HEK293 (cell line): ENCODE data around the gene PCGF1.

Experiments used
- CTCF ChIA-PET: fragments of 350-600 bp; formaldehyde crosslinking; extraction: SDS; loops from one replicate; lab custom pipeline; 2021; ENCODE audit warnings: antibody characterized with exemption; lab: Yijun Ruan, JAX
- POLR2A ChIA-PET: fragments of 300-600 bp; formaldehyde crosslinking; extraction: SDS; loops from one replicate; lab custom pipeline; 2020; ENCODE audit warnings: antibody characterized with exemption, inconsistent platforms; lab: Yijun Ruan, JAX
- H3K27ac ChIP-seq: fragments of 200-500 bp; sonication (Bioruptor generic); 2 replicates; pipeline ENCODE4 v1.5.1; 2014; ENCODE audit warnings: low read depth, low read length, control low read depth, inconsistent platforms; ENCODE audit errors: extremely low read depth
- H3K36me3 ChIP-seq, 2 experiments: fragments of 200-500 bp in 1 of 2; sonication (Bioruptor generic) in 1 of 2; 1 replicate in 1 of 2; 2 replicates in 1 of 2; pipeline ENCODE4 v1.5.1; 2014 to 2017; ENCODE audit warnings: inconsistent platforms in 2 of 2, low read length in 2 of 2; ENCODE audit not compliant: control insufficient read depth in 2 of 2, insufficient read depth in 1 of 2
- H3K4me1 ChIP-seq: fragments of 200-500 bp; sonication (Bioruptor generic); 2 replicates; pipeline ENCODE4 v1.5.1; 2014; ENCODE audit warnings: mild to moderate bottlenecking, low read length, inconsistent platforms; ENCODE audit not compliant: control insufficient read depth, insufficient read depth
- H3K4me3 ChIP-seq: 2 replicates; pipeline ENCODE4 v1.5.1; 2011; ENCODE audit warnings: low read depth, mild to moderate bottlenecking, control low read depth, low read length, moderate library complexity
- H3K9me3 ChIP-seq: fragments of 200-500 bp; sonication (Bioruptor generic); 2 replicates; pipeline ENCODE4 v1.5.1; 2014; ENCODE audit warnings: low read depth, low read length, inconsistent platforms; ENCODE audit not compliant: control insufficient read depth, insufficient read depth
- FEZF1 ChIP-seq: fragments of 450-650 bp; formaldehyde crosslinking; IDR thresholded peaks from 2 replicates; pipeline ENCODE4 v1.5.1; 2016; ENCODE audit warnings: missing biosample characterization, missing genetic modification characterization
- HOXC10 ChIP-seq: sonication (generic); formaldehyde crosslinking; IDR thresholded peaks from 2 replicates; pipeline ENCODE4 v1.8.1; 2023; ENCODE audit warnings: mild to moderate bottlenecking, missing genetic modification reagents
- KLF9 ChIP-seq: fragments of 450-650 bp; formaldehyde crosslinking; IDR thresholded peaks from 2 replicates; pipeline ENCODE4 v1.5.1; 2016; ENCODE audit warnings: missing biosample characterization, missing genetic modification characterization, low read depth
- OSR2 ChIP-seq: fragments of 450-650 bp; formaldehyde crosslinking; IDR thresholded peaks from 2 replicates; pipeline ENCODE4 v1.5.1; 2016; ENCODE audit warnings: missing biosample characterization, missing genetic modification characterization
- SALL2 ChIP-seq: fragments of 450-650 bp; formaldehyde crosslinking; IDR thresholded peaks from 2 replicates; pipeline ENCODE4 v1.5.0; 2017; ENCODE audit warnings: missing biosample characterization, mild to moderate bottlenecking, missing genetic modification characterization, borderline replicate concordance
- SP2 ChIP-seq: fragments of 450-650 bp; formaldehyde crosslinking; IDR thresholded peaks from 2 replicates; pipeline ENCODE4 v1.5.1; 2016; ENCODE audit warnings: missing biosample characterization, missing genetic modification characterization
- SP3 ChIP-seq: fragments of 450-650 bp; formaldehyde crosslinking; IDR thresholded peaks from 2 replicates; pipeline ENCODE4 v1.5.1; 2016; ENCODE audit warnings: missing biosample characterization, missing genetic modification characterization
- TRIM28 ChIP-seq: IDR thresholded peaks from 2 replicates; pipeline ENCODE4 v1.6.1; 2011; ENCODE audit warnings: low read length, control low read depth, borderline replicate concordance
- YY1 ChIP-seq: fragments of 450-650 bp; formaldehyde crosslinking; IDR thresholded peaks from 2 replicates; pipeline ENCODE4 v1.5.1; 2018; ENCODE audit warnings: missing biosample characterization, missing genetic modification characterization
- ZBTB21 ChIP-seq: fragments of 450-650 bp; formaldehyde crosslinking; IDR thresholded peaks from 2 replicates; pipeline ENCODE4 v1.5.1; 2017; ENCODE audit warnings: missing biosample characterization, missing genetic modification characterization
- ZBTB8A ChIP-seq: fragments of 450-650 bp; formaldehyde crosslinking; IDR thresholded peaks from 2 replicates; pipeline ENCODE4 v1.5.1; 2016; ENCODE audit warnings: missing biosample characterization, missing genetic modification characterization
- ZNF391 ChIP-seq: fragments of 450-650 bp; formaldehyde crosslinking; IDR thresholded peaks from 2 replicates; pipeline ENCODE4 v1.5.1; 2016; ENCODE audit warnings: low read depth, missing biosample characterization, missing genetic modification characterization, borderline replicate concordance
- ZNF423 ChIP-seq: fragments of 450-650 bp; formaldehyde crosslinking; IDR thresholded peaks from 2 replicates; pipeline ENCODE4 v1.5.1; 2016; ENCODE audit warnings: missing biosample characterization, missing genetic modification characterization
- ZNF433 ChIP-seq: fragments of 450-650 bp; formaldehyde crosslinking; IDR thresholded peaks from 2 replicates; pipeline ENCODE4 v1.5.1; 2016; ENCODE audit warnings: missing biosample characterization, missing genetic modification characterization, low read depth
- ZNF544 ChIP-seq: fragments of 450-650 bp; formaldehyde crosslinking; IDR thresholded peaks from 2 replicates; pipeline ENCODE4 v1.5.0; 2017; ENCODE audit warnings: missing biosample characterization, missing genetic modification characterization
- ZNF600 ChIP-seq: fragments of 450-650 bp; formaldehyde crosslinking; IDR thresholded peaks from 2 replicates; pipeline ENCODE4 v1.5.1; 2016; ENCODE audit warnings: missing biosample characterization, missing genetic modification characterization
- ZNF624 ChIP-seq: fragments of 450-650 bp; formaldehyde crosslinking; IDR thresholded peaks from 2 replicates; pipeline ENCODE4 v1.5.1; 2017; ENCODE audit warnings: missing biosample characterization, missing genetic modification characterization
- ZNF626 ChIP-seq: fragments of 450-650 bp; sonication (Bioruptor Pico); formaldehyde crosslinking; IDR thresholded peaks from 2 replicates; pipeline ENCODE4 v1.5.1; 2018; ENCODE audit warnings: missing biosample characterization, missing genetic modification characterization, inconsistent platforms
- ZNF660 ChIP-seq: fragments of 450-650 bp; IDR thresholded peaks from 2 replicates; pipeline ENCODE4 v1.5.1; 2018; ENCODE audit warnings: missing biosample characterization, mild to moderate bottlenecking, missing genetic modification characterization
- ZNF701 ChIP-seq: fragments of 450-650 bp; formaldehyde crosslinking; IDR thresholded peaks from 2 replicates; pipeline ENCODE4 v1.5.1; 2016; ENCODE audit warnings: missing biosample characterization, missing genetic modification characterization
- ZNF707 ChIP-seq: fragments of 450-650 bp; formaldehyde crosslinking; IDR thresholded peaks from 2 replicates; pipeline ENCODE4 v1.5.1; 2016; ENCODE audit warnings: missing biosample characterization, missing genetic modification characterization
- ZNF747 ChIP-seq: fragments of 450-650 bp; formaldehyde crosslinking; IDR thresholded peaks from 2 replicates; pipeline ENCODE4 v1.5.1; 2016; ENCODE audit warnings: missing biosample characterization, missing genetic modification characterization
- ZNF837 ChIP-seq: fragments of 450-650 bp; formaldehyde crosslinking; IDR thresholded peaks from 2 replicates; pipeline ENCODE4 v1.5.1; 2016; ENCODE audit warnings: missing biosample characterization, missing genetic modification characterization
- ZSCAN16 ChIP-seq: fragments of 450-650 bp; formaldehyde crosslinking; IDR thresholded peaks from 2 replicates; pipeline ENCODE4 v1.5.1; 2016; ENCODE audit warnings: missing biosample characterization, missing genetic modification characterization
- TF ChIP-seq, protein P1 (sequence below): fragments of 450-650 bp; formaldehyde crosslinking; IDR thresholded peaks from 2 replicates; pipeline ENCODE4 v1.5.1; 2017; ENCODE audit warnings: missing biosample characterization, missing genetic modification characterization
- TF ChIP-seq, protein P2 (sequence below): fragments of 450-650 bp; formaldehyde crosslinking; IDR thresholded peaks from 2 replicates; pipeline ENCODE4 v1.5.1; 2016; ENCODE audit warnings: missing biosample characterization, missing genetic modification characterization
- TF ChIP-seq, protein P3 (sequence below): fragments of 450-650 bp; formaldehyde crosslinking; IDR thresholded peaks from 2 replicates; pipeline ENCODE4; 2016; ENCODE audit warnings: missing biosample characterization, missing genetic modification characterization
- TF ChIP-seq, protein P4 (sequence below): fragments of 450-650 bp; formaldehyde crosslinking; IDR thresholded peaks from 2 replicates; pipeline ENCODE4 v1.5.1; 2016; ENCODE audit warnings: missing biosample characterization, missing genetic modification characterization, borderline replicate concordance
- TF ChIP-seq, protein P5 (sequence below): fragments of 450-650 bp; formaldehyde crosslinking; IDR thresholded peaks from 2 replicates; pipeline ENCODE4 v1.5.1; 2016; ENCODE audit warnings: missing biosample characterization, missing genetic modification characterization

Gene PCGF1

DNA sequence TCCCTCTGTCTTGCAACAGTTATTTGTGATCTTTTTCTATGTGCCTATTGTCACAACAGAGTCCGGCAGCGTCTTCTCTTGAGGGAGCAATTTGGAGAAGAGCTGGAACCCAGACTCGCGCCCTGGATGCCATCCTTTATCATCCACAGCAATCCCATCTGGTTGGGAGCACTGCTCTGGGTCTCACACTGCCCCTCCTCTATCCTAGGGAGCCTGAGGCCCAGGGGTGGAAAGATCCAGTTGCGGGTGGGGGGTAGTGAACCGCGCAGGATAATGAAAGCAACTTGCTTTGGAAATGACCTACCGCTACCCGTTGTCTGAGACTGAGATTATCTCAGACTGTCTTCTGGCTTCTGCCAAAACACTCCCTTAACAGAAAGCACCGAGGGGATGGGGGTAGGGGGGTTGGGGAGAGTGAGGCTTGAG is 48.5 kb downstream of the PCGF1 start:
- peak overlapping the region; percentile 82 for H3K4me3 ChIP-seq
- H3K4me1 ChIP-seq = peaks cover 5% of the 10 kb centered on the region
- H3K9me3 ChIP-seq = no peaks in the 10 kb centered on the region
- H3K36me3 ChIP-seq = peaks cover 0 to 35% of the 10 kb centered on the region in 2 experiments; a peak in 1 of 3 replicates
- ChIA-PET POLR2A (interaction anchor here (0.5 to 3.8 kb wide), 20 partner anchors 8 to 104 kb away, joined by 3 to 44 read pairs (median 6); partner anchors contain the start of genes AUP1, C2orf81, CCDC142 and HTRA2), CTCF (interaction anchor here (0.6 to 1.1 kb wide), 2 partner anchors 8 to 1822 kb away, joined by 3 read pairs; no protein-coding TSS in a partner anchor)
- peak overlapping the region; percentile 56; the same call in 1 of the 2 replicates for H3K27ac ChIP-seq
- TF ChIP-seq, protein P1, sequence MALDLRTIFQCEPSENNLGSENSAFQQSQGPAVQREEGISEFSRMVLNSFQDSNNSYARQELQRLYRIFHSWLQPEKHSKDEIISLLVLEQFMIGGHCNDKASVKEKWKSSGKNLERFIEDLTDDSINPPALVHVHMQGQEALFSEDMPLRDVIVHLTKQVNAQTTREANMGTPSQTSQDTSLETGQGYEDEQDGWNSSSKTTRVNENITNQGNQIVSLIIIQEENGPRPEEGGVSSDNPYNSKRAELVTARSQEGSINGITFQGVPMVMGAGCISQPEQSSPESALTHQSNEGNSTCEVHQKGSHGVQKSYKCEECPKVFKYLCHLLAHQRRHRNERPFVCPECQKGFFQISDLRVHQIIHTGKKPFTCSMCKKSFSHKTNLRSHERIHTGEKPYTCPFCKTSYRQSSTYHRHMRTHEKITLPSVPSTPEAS (tag by site-specific recombination) = no peak
- no peak for TF ChIP-seq ZNF624
- no peak for TF ChIP-seq ZSCAN16 (tag by site-specific recombination)
- no peak for TF ChIP-seq ZNF626 (tag by site-specific recombination)
- no peak for TF ChIP-seq ZNF544
- TF ChIP-seq, protein P2, sequence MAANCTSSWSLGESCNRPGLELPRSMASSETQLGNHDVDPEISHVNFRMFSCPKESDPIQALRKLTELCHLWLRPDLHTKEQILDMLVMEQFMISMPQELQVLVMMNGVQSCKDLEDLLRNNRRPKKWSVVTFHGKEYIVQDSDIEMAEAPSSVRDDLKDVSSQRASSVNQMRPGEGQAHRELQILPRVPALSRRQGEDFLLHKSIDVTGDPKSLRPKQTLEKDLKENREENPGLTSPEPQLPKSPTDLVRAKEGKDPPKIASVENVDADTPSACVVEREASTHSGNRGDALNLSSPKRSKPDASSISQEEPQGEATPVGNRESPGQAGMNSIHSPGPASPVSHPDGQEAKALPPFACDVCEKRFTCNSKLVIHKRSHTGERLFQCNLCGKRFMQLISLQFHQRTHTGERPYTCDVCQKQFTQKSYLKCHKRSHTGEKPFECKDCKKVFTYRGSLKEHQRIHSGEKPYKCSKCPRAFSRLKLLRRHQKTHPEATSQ (tag by site-specific recombination) = no peak
- no peak for TF ChIP-seq ZNF391 (tag by site-specific recombination)
- TF ChIP-seq, protein P3, sequence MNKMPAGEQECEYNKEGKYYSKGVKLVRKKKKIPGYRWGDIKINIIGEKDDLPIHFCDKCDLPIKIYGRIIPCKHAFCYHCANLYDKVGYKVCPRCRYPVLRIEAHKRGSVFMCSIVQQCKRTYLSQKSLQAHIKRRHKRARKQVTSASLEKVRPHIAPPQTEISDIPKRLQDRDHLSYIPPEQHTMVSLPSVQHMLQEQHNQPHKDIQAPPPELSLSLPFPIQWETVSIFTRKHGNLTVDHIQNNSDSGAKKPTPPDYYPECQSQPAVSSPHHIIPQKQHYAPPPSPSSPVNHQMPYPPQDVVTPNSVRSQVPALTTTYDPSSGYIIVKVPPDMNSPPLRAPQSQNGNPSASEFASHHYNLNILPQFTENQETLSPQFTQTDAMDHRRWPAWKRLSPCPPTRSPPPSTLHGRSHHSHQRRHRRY (tag by site-specific recombination) = no peak
- no peak for TF ChIP-seq YY1 (tag by site-specific recombination)
- no peak for TF ChIP-seq OSR2 (tag by site-specific recombination)

DNA sequence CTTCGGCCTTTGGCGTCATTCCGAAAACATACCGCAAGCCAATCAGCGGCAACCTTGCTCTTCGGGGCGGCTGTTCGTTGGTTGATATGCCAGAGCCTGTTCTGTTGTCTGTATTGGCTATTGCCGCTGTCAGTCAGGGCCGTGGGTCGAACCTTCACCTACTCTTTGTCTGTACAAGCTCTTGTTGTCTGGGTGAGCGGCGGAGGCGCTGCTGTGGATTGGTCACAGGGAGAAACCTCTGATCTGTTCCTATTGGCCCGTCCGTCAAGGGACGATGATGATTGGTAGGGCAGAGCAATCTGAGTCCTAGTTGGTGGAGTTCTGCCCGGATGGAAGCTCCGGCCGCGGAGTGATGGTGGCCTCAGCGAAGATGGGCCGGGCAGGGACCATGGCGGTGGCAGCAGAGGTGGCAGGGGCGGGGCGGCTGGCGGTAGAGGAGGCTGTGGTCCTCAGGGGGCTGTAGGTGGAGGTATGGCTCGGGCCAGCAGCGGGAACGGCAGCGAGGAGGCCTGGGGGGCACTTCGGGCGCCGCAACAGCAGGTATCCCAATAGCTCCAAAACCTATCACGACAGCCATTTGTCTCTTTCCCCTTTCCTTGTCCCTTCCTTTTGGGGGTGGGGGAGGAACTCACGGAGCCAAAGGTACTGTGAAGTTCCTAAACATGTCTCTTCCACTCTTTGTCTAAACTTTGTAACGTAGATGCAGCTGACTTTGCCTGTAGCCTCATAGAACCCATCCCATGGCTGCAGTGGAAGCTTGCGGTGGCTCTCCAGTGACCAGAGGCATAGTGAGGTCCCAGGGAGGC is 49.2 kb downstream of the PCGF1 start, which contains the start of gene WBP1:
Gene WBP1, plus strand, starts transcription at position 307 of the 806 bp plus-strand sequence. Its CDS starts 165 bp downstream, at position 472.
- ChIA-PET POLR2A (interaction anchor here (0.6 to 3.8 kb wide), 24 partner anchors 9 to 280 kb away, joined by 3 to 44 read pairs (median 5); partner anchors contain the start of genes AUP1, C2orf81, CCDC142 and HTRA2), CTCF (interaction anchor here (0.6 to 1.1 kb wide), 2 partner anchors 9 to 1821 kb away, joined by 3 read pairs; no protein-coding TSS in a partner anchor)
- Histone ChIP-seq H3K4me3 (peak within 1 kb of the TSS; percentile 82), H3K9me3 (no peaks in the 10 kb centered on the region), H3K36me3 (peaks cover 0 to 35% of the 10 kb centered on the region in 2 experiments; a peak in 1 of 3 replicates), H3K4me1 (peaks cover 5% of the 10 kb centered on the region), H3K27ac (peak within 1 kb of the TSS; percentile 96)
- TF ChIP-seq FEZF1 (tag by site-specific recombination) (no peak), ZNF600 (tag by site-specific recombination) (peak; percentile 20; the same call in 1 of the 2 replicates), SP2 (tag by site-specific recombination) (peak; percentile 94), TRIM28 (0 out of 2 replicates have a peak, but pooled peaks have one; percentile 10), SALL2 (tag by site-specific recombination) (no peak), ZNF707 (tag by site-specific recombination) (no peak), ZNF433 (no peak), ZNF837 (tag by site-specific recombination) (no peak), ZNF423 (tag by site-specific recombination) (no peak), KLF9 (tag by site-specific recombination) (peak; percentile 58), ZBTB21 (tag by site-specific recombination) (no peak), ZNF747 (tag by site-specific recombination) (no peak), ZNF701 (no peak), SP3 (tag by site-specific recombination) (peak; percentile 59; the same call in 1 of the 2 replicates), ZBTB8A (tag by site-specific recombination) (no peak), HOXC10 (no peak), ZNF660 (tag by site-specific recombination) (no peak)
- TF ChIP-seq, protein P4, sequence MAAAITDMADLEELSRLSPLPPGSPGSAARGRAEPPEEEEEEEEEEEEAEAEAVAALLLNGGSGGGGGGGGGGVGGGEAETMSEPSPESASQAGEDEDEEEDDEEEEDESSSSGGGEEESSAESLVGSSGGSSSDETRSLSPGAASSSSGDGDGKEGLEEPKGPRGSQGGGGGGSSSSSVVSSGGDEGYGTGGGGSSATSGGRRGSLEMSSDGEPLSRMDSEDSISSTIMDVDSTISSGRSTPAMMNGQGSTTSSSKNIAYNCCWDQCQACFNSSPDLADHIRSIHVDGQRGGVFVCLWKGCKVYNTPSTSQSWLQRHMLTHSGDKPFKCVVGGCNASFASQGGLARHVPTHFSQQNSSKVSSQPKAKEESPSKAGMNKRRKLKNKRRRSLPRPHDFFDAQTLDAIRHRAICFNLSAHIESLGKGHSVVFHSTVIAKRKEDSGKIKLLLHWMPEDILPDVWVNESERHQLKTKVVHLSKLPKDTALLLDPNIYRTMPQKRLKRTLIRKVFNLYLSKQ (tag by site-specific recombination) = no peak
- TF ChIP-seq, protein P5, sequence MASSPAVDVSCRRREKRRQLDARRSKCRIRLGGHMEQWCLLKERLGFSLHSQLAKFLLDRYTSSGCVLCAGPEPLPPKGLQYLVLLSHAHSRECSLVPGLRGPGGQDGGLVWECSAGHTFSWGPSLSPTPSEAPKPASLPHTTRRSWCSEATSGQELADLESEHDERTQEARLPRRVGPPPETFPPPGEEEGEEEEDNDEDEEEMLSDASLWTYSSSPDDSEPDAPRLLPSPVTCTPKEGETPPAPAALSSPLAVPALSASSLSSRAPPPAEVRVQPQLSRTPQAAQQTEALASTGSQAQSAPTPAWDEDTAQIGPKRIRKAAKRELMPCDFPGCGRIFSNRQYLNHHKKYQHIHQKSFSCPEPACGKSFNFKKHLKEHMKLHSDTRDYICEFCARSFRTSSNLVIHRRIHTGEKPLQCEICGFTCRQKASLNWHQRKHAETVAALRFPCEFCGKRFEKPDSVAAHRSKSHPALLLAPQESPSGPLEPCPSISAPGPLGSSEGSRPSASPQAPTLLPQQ (tag by site-specific recombination) = 0 out of 2 replicates have a peak, but pooled peaks have one; percentile 14
